GM12801 (cell line): Measurements from ENCODE around the gene FAM219B.

Experiments
- CTCF ChIP-seq: IDR thresholded peaks from one replicate; pipeline ENCODE4 v1.5.1; 2011; ENCODE audit warnings: control low read depth; ENCODE audit not compliant: insufficient read length; ENCODE audit errors: extremely low read depth

FAM219B gene

GRCh38 chr15:74867466-74868038 lies 39.1 kb downstream of the FAM219B start:
- no peak for TF ChIP-seq CTCF

GRCh38 chr15:74866090-74866489 lies 40.6 kb downstream of the FAM219B start:
- TF ChIP-seq CTCF, result no peak

GRCh38 chr15:74865316-74865715 lies 41.3 kb downstream of the FAM219B start:
- TF ChIP-seq CTCF, result no peak

- TF ChIP-seq CTCF, result no peak
Observed at GRCh38 chr15:74864296-74864695, 42.4 kb downstream of the FAM219B start.

GRCh38 chr15:74863239-74864056 lies 43.2 kb downstream of the FAM219B start:
- TF ChIP-seq CTCF, result no peak

GRCh38 chr15:74858369-74858740 lies 48.3 kb downstream of the FAM219B start:
- TF ChIP-seq CTCF, result no peak

- no peak for TF ChIP-seq CTCF
Observed at GRCh38 chr15:74857671-74858368, 48.8 kb downstream of the FAM219B start.
